ENCODE data around the gene N4BP2L1.
"Not testable (repeated sequence)": the region's sequence is repeated elsewhere in the genome, so short reads cannot be mapped to it uniquely, and the experiment has no call there.

N4BP2L1 gene

GRCh38 chr13:32390048-32390447 lies 37.9 kb downstream of the N4BP2L1 start:
- DNase-seq (ENCODE audit: low read depth in 2 of 2), result no peak

- DNase-seq (ENCODE audit: low read depth in 2 of 2), result no peak
Observed at GRCh38 chr13:32385410-32385809, 42.5 kb downstream of the N4BP2L1 start.

GRCh38 chr13:32384702-32385101 lies 43.2 kb downstream of the N4BP2L1 start:
- no peak for DNase-seq (ENCODE audit: low read depth in 2 of 2)

- DNase-seq (ENCODE audit: low read depth in 2 of 2), result no peak
Observed at GRCh38 chr13:32383836-32384618, 43.9 kb downstream of the N4BP2L1 start.

- DNase-seq (ENCODE audit: low read depth in 2 of 2), result no peak
Observed at GRCh38 chr13:32381539-32381938, 46.4 kb downstream of the N4BP2L1 start.

- no peak for DNase-seq (ENCODE audit: low read depth in 2 of 2)
Observed at GRCh38 chr13:32378012-32378411, 49.9 kb downstream of the N4BP2L1 start.

- no peak for DNase-seq (ENCODE audit: low read depth in 2 of 2)
Observed at GRCh38 chr13:32376642-32377415, 51.1 kb downstream of the N4BP2L1 start.

- no peak for DNase-seq (ENCODE audit: low read depth in 2 of 2)
Observed at GRCh38 chr13:32370805-32371204, 57.1 kb downstream of the N4BP2L1 start.

- DNase-seq (ENCODE audit: low read depth in 2 of 2), result no peak
Observed at GRCh38 chr13:32362574-32362973, 65.4 kb downstream of the N4BP2L1 start.

- DNase-seq (ENCODE audit: low read depth in 2 of 2), result not testable (repeated sequence)
Observed at GRCh38 chr13:32355935-32356334, 72.0 kb downstream of the N4BP2L1 start.

GRCh38 chr13:32354040-32354439 lies 73.9 kb downstream of the N4BP2L1 start:
- DNase-seq (ENCODE audit: low read depth in 2 of 2), result no peak

GRCh38 chr13:32350839-32351441 lies 77.0 kb downstream of the N4BP2L1 start:
- not testable (repeated sequence) for DNase-seq (ENCODE audit: low read depth in 2 of 2)
